Suppressor macrophage treated with lipopolysaccharide for 1 hour (primary cell): ENCODE results near the gene ARL3.

ENCODE experiments used
- DNase-seq, 3 donors: peaks; one replicate each; pipeline ENCODE4 v3.0.0-alpha.2; 2020 to 2022

The ARL3 gene

GRCh38 chr10:102633287-102633686 is 80.9 kb downstream of the ARL3 start:
- DNase-seq, result peak; percentile 93 to 97 (median 95)

- DNase-seq, result peak; percentile 53 to 68 (median 64)
Observed at GRCh38 chr10:102632394-102633111, 81.6 kb downstream of the ARL3 start.

GRCh38 chr10:102631525-102632393 is 82.4 kb downstream of the ARL3 start:
- DNase-seq, result no peak

- DNase-seq, result no peak
Observed at GRCh38 chr10:102630663-102631062, 83.5 kb downstream of the ARL3 start.

GRCh38 chr10:102629661-102630614 is 84.3 kb downstream of the ARL3 start:
- DNase-seq, result no peak

GRCh38 chr10:102628451-102628911 is 85.7 kb downstream of the ARL3 start:
- no peak for DNase-seq

GRCh38 chr10:102627736-102628293 is 86.4 kb downstream of the ARL3 start:
- DNase-seq, result peak in 1 of 3 donors; percentile 39

GRCh38 chr10:102627291-102627735 is 86.9 kb downstream of the ARL3 start:
- no peak for DNase-seq

- DNase-seq, result peak in 1 of 3 donors; percentile 40
Observed at GRCh38 chr10:102626026-102626685, 88.0 kb downstream of the ARL3 start.

GRCh38 chr10:102624751-102625645 is 89.2 kb downstream of the ARL3 start:
- no peak for DNase-seq

GRCh38 chr10:102624094-102624493 is 90.1 kb downstream of the ARL3 start:
- DNase-seq, result no peak
